ENCODE data around the gene CA5A. TPM values are rescaled to one million over a fixed set of nuclear protein-coding genes. Genes with fewer than 3 reads are reported as not detected.

The CA5A gene
- total and polyA plus RNA-seq, 2 of the 13 experiments (the other 11 are each of a cell fraction or from before 2014, with no cell fraction given): 66.8 to 106 TPM

- TF ChIP-seq KDM2A (CRISPR knock-in tag; IDR thresholded peaks at IDR 0.05; ENCODE audit: borderline replicate concordance, low read depth) (peak; percentile 86), NCOA5 (CRISPR knock-in tag; IDR thresholded peaks at IDR 0.05) (no peak), ZXDC (CRISPR knock-in tag; IDR thresholded peaks at IDR 0.05) (no peak), SYNCRIP (IDR thresholded peaks at IDR 0.05; ENCODE audit: insufficient read depth, low read depth, low read length) (no peak), ZNF589 (CRISPR knock-in tag; conservative IDR thresholded peaks at IDR 0.05) (0 out of 2 replicates have a peak, but pooled peaks have one; percentile 32), GATAD1 (CRISPR knock-in tag; IDR thresholded peaks at IDR 0.05) (peak; percentile 66), ZNF326 (CRISPR knock-in tag; IDR thresholded peaks at IDR 0.05; ENCODE audit: borderline replicate concordance) (peak; percentile 64; the same call in 1 of the 2 replicates), TSC22D2 (CRISPR knock-in tag; IDR thresholded peaks at IDR 0.05; ENCODE audit: borderline replicate concordance) (peak; percentile 86; the same call in 1 of the 2 replicates), PHB2 (IDR thresholded peaks at IDR 0.05; ENCODE audit: partially characterized antibody) (no peak), TBL1XR1 (IDR thresholded peaks at IDR 0.05; ENCODE audit: borderline replicate concordance, low read length, partially characterized antibody) (peak; percentile 25), ZIK1 (CRISPR knock-in tag; IDR thresholded peaks at IDR 0.05; ENCODE audit: borderline replicate concordance, low read depth) (peak; percentile 93), SALL2 (CRISPR knock-in tag; IDR thresholded peaks at IDR 0.05) (peak; percentile 35; the same call in 1 of the 2 replicates), THAP11 (CRISPR knock-in tag; IDR thresholded peaks at IDR 0.05) (peak; percentile 79), THYN1 (CRISPR knock-in tag; IDR thresholded peaks at IDR 0.05; ENCODE audit: borderline replicate concordance, low read depth) (no peak), NR3C1 (CRISPR knock-in tag; IDR thresholded peaks at IDR 0.05) (no peak), RARG (CRISPR knock-in tag; IDR thresholded peaks at IDR 0.05; ENCODE audit: low read depth) (no peak), MBD4 (IDR thresholded peaks at IDR 0.05; ENCODE audit: borderline replicate concordance, low read length) (no peak), ZNF275 (CRISPR knock-in tag; IDR thresholded peaks at IDR 0.05; ENCODE audit: borderline replicate concordance) (peak; percentile 62; the same call in 1 of the 2 replicates), PHF20 (CRISPR knock-in tag; IDR thresholded peaks at IDR 0.05) (0 out of 2 replicates have a peak, but pooled peaks have one; percentile 25), ZNF138 (CRISPR knock-in tag; IDR thresholded peaks at IDR 0.05; ENCODE audit: low read depth) (peak; percentile 43; the same call in 1 of the 2 replicates), TAF15 (IDR thresholded peaks at IDR 0.05; ENCODE audit: low read depth, low read length, poor library complexity, severe bottlenecking) (peak; percentile 66), ZBTB33 (CRISPR knock-in tag; IDR thresholded peaks at IDR 0.05) (peak; percentile 92), FIP1L1 (IDR thresholded peaks at IDR 0.05; ENCODE audit: borderline replicate concordance, insufficient read depth, low read depth, low read length) (no peak)
These were observed 86.0 kb downstream of the CA5A start (continued) for GRCh38 chr16:87850009-87851006.
